Measurements from ENCODE around the gene PSME3. TPM values are rescaled to one million over a fixed set of nuclear protein-coding genes. Genes with fewer than 3 reads are reported as not detected.

Gene PSME3
- total RNA-seq, 1 experiment from 2014 or later = 115 TPM

DNA sequence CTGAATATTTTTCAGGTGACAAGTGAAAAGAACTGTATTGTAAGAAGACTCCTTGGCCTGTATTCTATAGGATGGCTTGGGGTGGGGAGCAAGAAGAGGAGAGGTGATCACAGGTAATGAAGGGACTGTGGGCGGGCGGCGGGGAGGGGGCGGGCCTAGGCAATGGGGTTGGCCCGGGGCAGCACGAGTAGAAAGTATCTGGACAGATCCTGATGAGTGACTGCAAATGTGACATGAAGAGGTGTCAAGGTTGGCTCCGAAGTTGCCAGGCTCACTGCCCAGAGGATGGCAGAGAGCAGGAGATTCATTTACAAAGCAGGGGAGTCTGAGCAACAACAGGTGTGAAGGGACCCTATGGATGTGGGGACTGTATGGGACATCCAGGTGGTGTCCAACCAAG is 56.6 kb downstream of the PSME3 start:
- H3K4me2 ChIP-seq = no peak overlapping the region
- no TSS peak for BruUV-seq (replicated peaks)
- no peak overlapping the region for H2AFZ ChIP-seq
- peaks cover 4% of the 10 kb centered on the region for H3K4me1 ChIP-seq (replicated peaks; ENCODE audit: insufficient read depth)
- no peak for TF ChIP-seq EZH2 (IDR thresholded peaks at IDR 0.05; ENCODE audit: low read depth)
- TF ChIP-seq, protein P1, sequence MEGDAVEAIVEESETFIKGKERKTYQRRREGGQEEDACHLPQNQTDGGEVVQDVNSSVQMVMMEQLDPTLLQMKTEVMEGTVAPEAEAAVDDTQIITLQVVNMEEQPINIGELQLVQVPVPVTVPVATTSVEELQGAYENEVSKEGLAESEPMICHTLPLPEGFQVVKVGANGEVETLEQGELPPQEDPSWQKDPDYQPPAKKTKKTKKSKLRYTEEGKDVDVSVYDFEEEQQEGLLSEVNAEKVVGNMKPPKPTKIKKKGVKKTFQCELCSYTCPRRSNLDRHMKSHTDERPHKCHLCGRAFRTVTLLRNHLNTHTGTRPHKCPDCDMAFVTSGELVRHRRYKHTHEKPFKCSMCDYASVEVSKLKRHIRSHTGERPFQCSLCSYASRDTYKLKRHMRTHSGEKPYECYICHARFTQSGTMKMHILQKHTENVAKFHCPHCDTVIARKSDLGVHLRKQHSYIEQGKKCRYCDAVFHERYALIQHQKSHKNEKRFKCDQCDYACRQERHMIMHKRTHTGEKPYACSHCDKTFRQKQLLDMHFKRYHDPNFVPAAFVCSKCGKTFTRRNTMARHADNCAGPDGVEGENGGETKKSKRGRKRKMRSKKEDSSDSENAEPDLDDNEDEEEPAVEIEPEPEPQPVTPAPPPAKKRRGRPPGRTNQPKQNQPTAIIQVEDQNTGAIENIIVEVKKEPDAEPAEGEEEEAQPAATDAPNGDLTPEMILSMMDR (conservative IDR thresholded peaks at IDR 0.05) = no peak
- POLR2A ChIA-PET (ENCODE audit: unreplicated experiment) = no interaction called here
- no peak overlapping the region for H3K4me3 ChIP-seq
- no peaks in the 10 kb centered on the region for H3K9me3 ChIP-seq (ENCODE audit: insufficient read depth, low read depth)
- no peaks in the 10 kb centered on the region for H3K79me2 ChIP-seq (ENCODE audit: low read depth)
- H3K36me3 ChIP-seq (ENCODE audit: low read depth) = no peaks in the 10 kb centered on the region
- peaks cover 2% of the 10 kb centered on the region; the same call in 1 of the 2 replicates for H3F3A ChIP-seq (ENCODE audit: insufficient read depth, low read depth)
- no peak for DNase-seq
- CTCF ChIA-PET = no interaction called here
- no peaks in the 10 kb centered on the region for H4K20me1 ChIP-seq (ENCODE audit: insufficient read depth)
- intact Hi-C loops (cut with micrococcal nuclease; ENCODE audit: unreplicated experiment) = no loop called here
- no peak overlapping the region for H3K27ac ChIP-seq
- H3K9me2 ChIP-seq (ENCODE audit: insufficient read depth) = no peaks in the 10 kb centered on the region
- H3K27me3 ChIP-seq (ENCODE audit: insufficient read depth, low read depth) = no peaks in the 10 kb centered on the region

DNA sequence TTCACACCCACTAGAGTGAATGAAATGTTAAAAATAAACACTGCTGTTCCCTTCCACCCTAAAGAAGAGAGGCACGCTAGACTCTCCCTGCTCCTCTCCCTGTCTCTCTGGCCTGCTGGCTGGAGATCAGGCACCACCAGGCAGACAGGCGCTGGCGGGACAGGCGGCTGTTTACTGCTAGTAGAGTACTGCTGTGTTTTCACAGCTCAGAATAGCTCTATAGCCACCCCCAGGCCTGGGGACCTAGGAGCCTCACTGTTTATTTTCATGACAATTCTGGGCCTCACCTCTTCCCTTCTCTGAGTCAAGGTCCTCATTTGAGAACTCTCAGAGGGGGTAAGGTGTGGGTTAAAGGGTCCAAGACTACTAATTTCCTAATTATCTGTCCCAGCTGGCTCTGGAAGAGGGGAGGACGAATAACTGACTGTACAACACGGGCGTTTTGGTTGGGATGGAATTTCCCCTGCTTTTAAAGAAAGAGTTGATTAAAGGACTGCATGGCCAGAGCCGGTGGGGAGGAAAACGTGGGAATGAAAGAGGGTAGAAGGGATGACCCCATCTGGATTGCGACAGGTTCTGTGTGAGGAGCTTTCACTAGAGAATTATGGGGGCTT is 58.4 kb downstream of the PSME3 start:
- Histone ChIP-seq H3F3A (ENCODE audit: insufficient read depth, low read depth) (peaks cover 11% of the 10 kb centered on the region), H3K4me1 (replicated peaks; ENCODE audit: insufficient read depth) (peaks cover 12% of the 10 kb centered on the region), H3K4me3 (no peak overlapping the region), H3K4me2 (no peak overlapping the region), H3K27me3 (ENCODE audit: insufficient read depth, low read depth) (no peaks in the 10 kb centered on the region), H3K9me3 (ENCODE audit: insufficient read depth, low read depth) (no peaks in the 10 kb centered on the region), H3K79me2 (ENCODE audit: low read depth) (no peaks in the 10 kb centered on the region), H3K36me3 (ENCODE audit: low read depth) (no peaks in the 10 kb centered on the region), H3K27ac (no peak overlapping the region), H3K9me2 (ENCODE audit: insufficient read depth) (no peaks in the 10 kb centered on the region), H2AFZ (no peak overlapping the region), H4K20me1 (ENCODE audit: insufficient read depth) (no peaks in the 10 kb centered on the region)
- BruUV-seq (replicated peaks) = no TSS peak
- CTCF ChIA-PET = no interaction called here
- TF ChIP-seq, protein P1 (conservative IDR thresholded peaks at IDR 0.05) = no peak
- no peak for TF ChIP-seq EZH2 (IDR thresholded peaks at IDR 0.05; ENCODE audit: low read depth)
- DNase-seq = no peak
- intact Hi-C loops (cut with micrococcal nuclease; ENCODE audit: unreplicated experiment) = no loop called here
- POLR2A ChIA-PET (ENCODE audit: unreplicated experiment) = no interaction called here

DNA sequence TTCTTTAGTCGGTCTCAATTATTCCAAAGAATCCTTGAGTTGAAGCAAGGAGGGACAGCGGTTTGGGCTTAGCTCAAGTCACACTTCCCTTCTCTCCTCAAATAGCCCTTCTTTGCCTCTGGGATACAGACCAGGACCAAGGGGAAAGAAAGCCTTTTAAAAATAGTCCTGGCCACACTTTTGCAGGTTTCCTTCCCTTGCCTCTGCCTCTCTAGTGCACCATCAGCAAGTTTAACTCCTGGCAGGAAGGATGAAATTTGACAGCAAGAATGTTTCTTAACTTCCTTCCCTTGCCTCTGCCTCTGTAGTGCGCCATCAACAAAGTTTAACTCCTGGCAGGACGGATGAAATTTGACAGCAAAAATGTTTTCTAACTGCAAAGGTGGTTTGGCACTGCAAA is 60.2 kb downstream of the PSME3 start:
- BruUV-seq (replicated peaks) = no TSS peak
- no peak for DNase-seq
- no peak for TF ChIP-seq EZH2 (IDR thresholded peaks at IDR 0.05; ENCODE audit: low read depth)
- Histone ChIP-seq H3K4me1 (replicated peaks; ENCODE audit: insufficient read depth) (peaks cover 12% of the 10 kb centered on the region), H3K36me3 (ENCODE audit: low read depth) (no peaks in the 10 kb centered on the region), H2AFZ (no peak overlapping the region), H3K9me2 (ENCODE audit: insufficient read depth) (no peaks in the 10 kb centered on the region), H3K27ac (no peak overlapping the region), H4K20me1 (ENCODE audit: insufficient read depth) (no peaks in the 10 kb centered on the region), H3K27me3 (ENCODE audit: insufficient read depth, low read depth) (no peaks in the 10 kb centered on the region), H3F3A (ENCODE audit: insufficient read depth, low read depth) (peaks cover 11% of the 10 kb centered on the region), H3K79me2 (ENCODE audit: low read depth) (no peaks in the 10 kb centered on the region), H3K4me3 (no peak overlapping the region), H3K4me2 (no peak overlapping the region), H3K9me3 (ENCODE audit: insufficient read depth, low read depth) (no peaks in the 10 kb centered on the region)
- POLR2A ChIA-PET (ENCODE audit: unreplicated experiment) = no interaction called here
- intact Hi-C loops (cut with micrococcal nuclease; ENCODE audit: unreplicated experiment) = no loop called here
- CTCF ChIA-PET = no interaction called here

Small RNA genes lying within 50 kb of the gene (microRNA-seq; reads per million reads assigned to microRNA genes)
- gene MIR6781 (ENCODE audit: borderline number of aligned reads, borderline replicate concordance) = 2.0 reads per million

Other genes starting within 250 kb of the PSME3 start
- gene RETREG3, start 224.0 kb upstream of the PSME3 start, total RNA-seq (2021) = 57.0 and 61.7 TPM in 2 replicates
- 79.1 and 85.6 TPM in 2 replicates for gene TUBG1, start 223.7 kb upstream of the PSME3 start, total RNA-seq (2021)
- 25.5 and 28.3 TPM in 2 replicates for gene TUBG2, start 174.1 kb upstream of the PSME3 start, total RNA-seq (2021)
- 22.5 and 32.2 TPM in 2 replicates for gene PLEKHH3, start 156.4 kb upstream of the PSME3 start, total RNA-seq (2021)
- gene CCR10, start 151.6 kb upstream of the PSME3 start, total RNA-seq (2021) = 0.25 TPM in 1 of 2 replicates, not detected in the other
- 1.4 and 1.8 TPM in 2 replicates for gene CNTNAP1, start 150.9 kb upstream of the PSME3 start, total RNA-seq (2021)
- 22.8 and 24.8 TPM in 2 replicates for gene EZH1, start 88.4 kb upstream of the PSME3 start, total RNA-seq (2021)
- gene RAMP2, start 72.2 kb upstream of the PSME3 start, total RNA-seq (2021) = 1.1 TPM in 1 of 2 replicates, not detected in the other
- gene VPS25, start 59.9 kb upstream of the PSME3 start, total RNA-seq (2021) = 38.7 and 48.4 TPM in 2 replicates
- 8.3 and 11.9 TPM in 2 replicates for gene WNK4, start 52.8 kb upstream of the PSME3 start, total RNA-seq (2021)
- gene COA3, start 34.7 kb upstream of the PSME3 start, total RNA-seq (2021) = 49.3 and 49.9 TPM in 2 replicates
- not detected in 2 replicates for gene CNTD1, start 34.5 kb upstream of the PSME3 start, total RNA-seq (2021)
- gene BECN1, start 9.1 kb upstream of the PSME3 start, total RNA-seq (2021) = 58.9 and 66.0 TPM in 2 replicates
- gene AOC2, start 11.2 kb downstream of the PSME3 start, total RNA-seq (2021) = 3.7 TPM in 2 replicates
- 0.98 and 2.8 TPM in 2 replicates for gene AOC3, start 17.8 kb downstream of the PSME3 start, total RNA-seq (2021)
- gene G6PC1, start 67.4 kb downstream of the PSME3 start, total RNA-seq (2021) = not detected in 2 replicates
- 32.6 and 35.4 TPM in 2 replicates for gene AARSD1, start 131.1 kb downstream of the PSME3 start, total RNA-seq (2021)
- 0.70 and 1.3 TPM in 2 replicates for gene PTGES3L, start 146.7 kb downstream of the PSME3 start, total RNA-seq (2021)
- gene RUNDC1, start 147.2 kb downstream of the PSME3 start, total RNA-seq (2021) = 12.7 and 13.8 TPM in 2 replicates
- 593 and 950 TPM in 2 replicates for gene RPL27, start 165.0 kb downstream of the PSME3 start, total RNA-seq (2021)
- gene IFI35, start 173.4 kb downstream of the PSME3 start, total RNA-seq (2021) = 19.7 and 22.1 TPM in 2 replicates
- gene VAT1, start 189.0 kb downstream of the PSME3 start, total RNA-seq (2021) = 212 and 220 TPM in 2 replicates
- 0.26 and 0.43 TPM in 2 replicates for gene RND2, start 191.8 kb downstream of the PSME3 start, total RNA-seq (2021)

Data from PC-9 (cell line).